Measurements from ENCODE around the gene MEAF6. TPM values are rescaled to one million over a fixed set of nuclear protein-coding genes. Genes with fewer than 3 reads are reported as not detected.
"Not testable (repeated sequence)": the region's sequence is repeated elsewhere in the genome, so short reads cannot be mapped to it uniquely, and the experiment has no call there.

Gene MEAF6
- total RNA-seq, 1 donor from 2014 or later, result 34.1 TPM

GRCh38 chr1:37517569-37517968, 3.0 kb upstream of the MEAF6 start:
- H3K4me1 ChIP-seq, result peaks cover 27% of the 10 kb centered on the region
- peaks cover 7% of the 10 kb centered on the region for H3K36me3 ChIP-seq
- H3K27ac ChIP-seq (replicated peaks), result no peak overlapping the region
- no peaks in the 10 kb centered on the region for H3K27me3 ChIP-seq (ENCODE audit: low read depth)
- intact Hi-C loops (cut with micrococcal nuclease), result no loop called here
- H3K9me3 ChIP-seq (replicated peaks), result no peaks in the 10 kb centered on the region
- DNase-seq, result no peak
- H3K4me3 ChIP-seq, result no peak overlapping the region
- TF ChIP-seq CTCF (IDR thresholded peaks at IDR 0.05; ENCODE audit: borderline replicate concordance), result no peak

GRCh38 chr1:37515185-37516034, 844 bp upstream of the MEAF6 start:
- no peaks in the 10 kb centered on the region for H3K27me3 ChIP-seq (ENCODE audit: low read depth)
- peaks cover 27% of the 10 kb centered on the region for H3K36me3 ChIP-seq
- H3K4me1 ChIP-seq, result peaks cover 32% of the 10 kb centered on the region
- TF ChIP-seq CTCF (IDR thresholded peaks at IDR 0.05; ENCODE audit: borderline replicate concordance), result no peak
- H3K27ac ChIP-seq (replicated peaks), result peak overlapping the region; percentile 91
- intact Hi-C loops (cut with micrococcal nuclease), result no loop called here
- peak overlapping the region; percentile 92 for H3K4me3 ChIP-seq
- no peak for DNase-seq
- H3K9me3 ChIP-seq (replicated peaks), result no peaks in the 10 kb centered on the region

- no peak for DNase-seq
- intact Hi-C loops (cut with micrococcal nuclease), result no loop called here
- peaks cover 32% of the 10 kb centered on the region for H3K4me1 ChIP-seq
- H3K9me3 ChIP-seq (replicated peaks), result no peaks in the 10 kb centered on the region
- no peaks in the 10 kb centered on the region for H3K27me3 ChIP-seq (ENCODE audit: low read depth)
- TF ChIP-seq CTCF (IDR thresholded peaks at IDR 0.05; ENCODE audit: borderline replicate concordance), result no peak
- peak overlapping the region; percentile 92 for H3K4me3 ChIP-seq
- H3K27ac ChIP-seq (replicated peaks), result peak overlapping the region; percentile 91
- peaks cover 36% of the 10 kb centered on the region for H3K36me3 ChIP-seq
These were observed 694 bp downstream of the MEAF6 start for GRCh38 chr1:37513795-37514349.

- no peak for TF ChIP-seq CTCF (IDR thresholded peaks at IDR 0.05; ENCODE audit: borderline replicate concordance)
- intact Hi-C loops (cut with micrococcal nuclease), result no loop called here
- DNase-seq, result no peak
- no peaks in the 10 kb centered on the region for H3K9me3 ChIP-seq (replicated peaks)
- peaks cover 21% of the 10 kb centered on the region for H3K4me1 ChIP-seq
- H3K36me3 ChIP-seq, result peaks cover 80% of the 10 kb centered on the region
- H3K4me3 ChIP-seq, result no peak overlapping the region
- H3K27ac ChIP-seq (replicated peaks), result no peak overlapping the region
- no peaks in the 10 kb centered on the region for H3K27me3 ChIP-seq (ENCODE audit: low read depth)
These were observed 5.4 kb downstream of the MEAF6 start for GRCh38 chr1:37509181-37509580.

- no peak for DNase-seq
- Histone ChIP-seq H3K27ac (replicated peaks) (no peak overlapping the region), H3K27me3 (ENCODE audit: low read depth) (no peaks in the 10 kb centered on the region), H3K9me3 (replicated peaks) (no peaks in the 10 kb centered on the region), H3K36me3 (peaks cover 78% of the 10 kb centered on the region), H3K4me1 (no peaks in the 10 kb centered on the region), H3K4me3 (no peak overlapping the region)
- intact Hi-C loops (cut with micrococcal nuclease), result no loop called here
- no peak for TF ChIP-seq CTCF (IDR thresholded peaks at IDR 0.05; ENCODE audit: borderline replicate concordance)
These were observed 7.8 kb downstream of the MEAF6 start for GRCh38 chr1:37506740-37507139.

GRCh38 chr1:37502791-37503190, 11.8 kb downstream of the MEAF6 start:
- H3K4me3 ChIP-seq; intact Hi-C loops (cut with micrococcal nuclease); H3K27me3 ChIP-seq (ENCODE audit: low read depth); H3K9me3 ChIP-seq (replicated peaks); H3K27ac ChIP-seq (replicated peaks); DNase-seq: not testable (repeated sequence)
- H3K36me3 ChIP-seq, result peaks cover 64% of the 10 kb centered on the region
- H3K4me1 ChIP-seq, result peaks cover 25% of the 10 kb centered on the region
